ENCODE measurements around the gene ORM1.

- TF ChIP-seq, protein P1, sequence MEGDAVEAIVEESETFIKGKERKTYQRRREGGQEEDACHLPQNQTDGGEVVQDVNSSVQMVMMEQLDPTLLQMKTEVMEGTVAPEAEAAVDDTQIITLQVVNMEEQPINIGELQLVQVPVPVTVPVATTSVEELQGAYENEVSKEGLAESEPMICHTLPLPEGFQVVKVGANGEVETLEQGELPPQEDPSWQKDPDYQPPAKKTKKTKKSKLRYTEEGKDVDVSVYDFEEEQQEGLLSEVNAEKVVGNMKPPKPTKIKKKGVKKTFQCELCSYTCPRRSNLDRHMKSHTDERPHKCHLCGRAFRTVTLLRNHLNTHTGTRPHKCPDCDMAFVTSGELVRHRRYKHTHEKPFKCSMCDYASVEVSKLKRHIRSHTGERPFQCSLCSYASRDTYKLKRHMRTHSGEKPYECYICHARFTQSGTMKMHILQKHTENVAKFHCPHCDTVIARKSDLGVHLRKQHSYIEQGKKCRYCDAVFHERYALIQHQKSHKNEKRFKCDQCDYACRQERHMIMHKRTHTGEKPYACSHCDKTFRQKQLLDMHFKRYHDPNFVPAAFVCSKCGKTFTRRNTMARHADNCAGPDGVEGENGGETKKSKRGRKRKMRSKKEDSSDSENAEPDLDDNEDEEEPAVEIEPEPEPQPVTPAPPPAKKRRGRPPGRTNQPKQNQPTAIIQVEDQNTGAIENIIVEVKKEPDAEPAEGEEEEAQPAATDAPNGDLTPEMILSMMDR (IDR thresholded peaks at IDR 0.05): no peak
- TF ChIP-seq POLR2AphosphoS5 (IDR thresholded peaks at IDR 0.05): no peak
These were observed 40.5 kb downstream of the ORM1 start for GRCh38 chr9:114363424-114363823.
